ENCODE results near the gene DKC1.
"Not testable (repeated sequence)": the region's sequence is repeated elsewhere in the genome, so short reads cannot be mapped to it uniquely, and the experiment has no call there.

DKC1 gene

DNA sequence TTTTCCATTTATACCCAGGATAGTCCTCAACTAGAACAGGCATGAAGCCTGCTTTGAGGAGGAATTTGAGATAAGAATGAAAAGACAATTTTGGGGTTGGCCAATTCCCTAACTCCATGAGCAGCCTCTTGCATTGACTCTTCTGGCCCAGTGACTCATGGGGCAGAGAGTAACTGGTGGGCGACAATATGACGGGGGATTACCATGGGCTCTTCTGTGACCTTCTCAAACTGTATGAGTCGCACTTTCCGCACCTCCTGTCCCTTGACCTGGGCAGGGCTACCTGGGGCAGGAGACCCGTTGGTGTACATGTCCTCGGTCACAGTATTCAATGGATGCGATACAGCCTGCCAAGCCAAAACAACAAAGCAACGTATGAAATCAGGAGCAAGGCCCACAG lies 29.3 kb downstream of the DKC1 start:
- DNase-seq (ENCODE audit: low read depth in 2 of 2) = no peak

DNA sequence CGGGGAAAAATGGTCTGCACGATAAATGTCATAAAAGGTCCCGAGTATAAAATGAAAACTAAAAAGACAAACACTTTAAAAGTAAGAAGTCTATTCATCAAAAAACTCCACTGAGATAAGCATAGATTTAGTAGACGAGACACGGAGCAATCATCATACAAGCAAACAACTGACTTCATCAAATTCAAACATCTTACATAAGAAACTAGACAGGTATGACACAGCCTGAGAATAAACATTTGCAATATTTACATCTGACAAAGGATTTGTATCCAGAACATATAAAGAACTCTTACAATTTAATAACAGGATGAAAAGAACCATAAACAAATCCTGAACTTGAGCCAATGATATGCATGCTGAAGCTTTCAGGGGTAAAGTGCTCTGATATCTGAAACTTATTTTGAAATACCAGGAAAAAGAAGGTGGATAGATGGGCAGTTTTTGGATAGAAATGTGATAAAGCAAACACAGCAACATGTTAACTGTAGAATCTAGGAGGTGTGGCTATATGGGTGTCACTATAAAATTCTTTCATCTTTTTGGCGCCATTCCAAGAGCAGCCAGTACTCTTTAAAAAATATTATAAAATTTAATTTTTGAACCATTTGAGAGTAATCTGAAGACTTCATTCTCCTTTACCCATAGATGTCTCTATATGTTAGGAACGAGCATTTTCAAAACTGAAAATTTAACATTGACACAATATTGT lies 30.6 kb downstream of the DKC1 start:
- no peak for DNase-seq (ENCODE audit: low read depth in 2 of 2)

DNA sequence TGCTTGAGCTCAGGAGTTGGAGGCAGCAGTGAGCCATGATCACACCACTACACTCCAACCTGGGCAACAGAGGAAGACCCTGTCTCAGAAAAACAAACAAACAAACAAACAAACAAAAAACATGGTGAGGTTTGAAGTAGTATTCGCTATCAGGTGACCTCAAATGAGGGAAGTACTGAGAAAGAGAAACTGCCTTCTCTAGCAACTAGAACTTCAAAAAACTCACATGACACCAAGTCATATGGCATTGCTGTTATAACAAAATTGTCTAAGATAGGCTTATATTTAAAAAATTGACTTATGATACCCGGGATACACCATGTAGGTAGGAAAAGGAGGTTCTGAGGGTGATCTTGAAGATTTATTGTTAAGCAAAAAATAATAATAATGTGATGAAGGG lies 32.4 kb downstream of the DKC1 start:
- DNase-seq (ENCODE audit: low read depth in 2 of 2) = no peak

DNA sequence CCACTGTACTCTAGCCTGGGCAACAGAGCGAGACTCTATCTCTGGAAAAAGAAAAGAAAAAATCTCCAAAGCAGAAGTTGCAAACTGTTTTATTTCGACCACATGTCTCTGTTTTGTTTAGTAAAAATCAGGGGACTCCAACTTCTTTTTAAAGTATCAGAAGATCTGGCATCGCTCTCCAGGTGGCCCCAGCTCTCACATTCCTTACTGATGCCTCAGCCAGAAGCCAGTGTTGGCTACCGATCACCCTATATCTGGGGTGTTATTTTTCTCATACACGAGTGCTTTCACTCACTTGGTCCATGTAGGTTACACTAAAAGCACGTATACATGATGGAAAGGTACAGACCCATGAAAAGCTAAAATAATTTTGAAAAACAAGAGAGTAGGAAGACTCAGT lies 34.3 kb downstream of the DKC1 start:
- DNase-seq (ENCODE audit: low read depth in 2 of 2) = no peak

DNA sequence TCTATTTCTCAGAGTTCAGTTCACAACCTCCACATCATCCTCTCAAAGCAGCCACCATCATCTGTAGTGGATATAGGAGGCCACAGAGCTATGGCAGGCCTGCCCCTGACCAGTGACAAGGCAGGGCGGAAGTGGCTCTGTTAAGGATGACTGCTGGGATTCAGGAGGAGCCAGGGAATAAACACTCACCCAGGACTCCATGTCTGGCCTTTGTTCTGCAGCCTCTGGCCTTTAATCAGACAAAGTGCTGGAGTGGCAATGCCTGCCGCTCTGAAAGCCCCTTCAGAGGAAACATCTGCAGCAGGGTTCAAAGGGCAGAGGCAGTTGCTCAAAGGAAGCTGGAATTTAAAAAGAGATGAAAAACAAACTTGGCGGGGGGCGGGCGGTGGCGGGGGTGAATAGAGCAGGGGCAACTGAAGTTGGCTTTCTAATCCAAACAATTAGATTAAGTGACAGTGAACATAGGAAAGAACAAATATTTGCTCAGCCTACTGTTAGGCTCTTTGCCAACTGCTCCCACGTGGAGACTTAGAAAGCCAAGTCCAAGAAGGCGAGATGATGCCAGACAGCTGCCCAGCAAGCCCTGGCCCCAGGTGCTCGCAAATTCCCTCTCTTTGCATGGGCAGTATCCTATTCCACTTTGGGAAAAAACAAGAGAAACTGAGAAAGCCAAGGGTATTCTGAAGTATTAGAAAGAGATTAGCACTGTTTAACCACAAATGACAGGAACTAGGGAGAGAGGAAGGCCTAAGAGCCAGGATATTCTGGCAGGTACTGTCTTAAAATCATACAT lies 37.1 kb downstream of the DKC1 start:
- DNase-seq (ENCODE audit: low read depth in 2 of 2) = no peak

DNA sequence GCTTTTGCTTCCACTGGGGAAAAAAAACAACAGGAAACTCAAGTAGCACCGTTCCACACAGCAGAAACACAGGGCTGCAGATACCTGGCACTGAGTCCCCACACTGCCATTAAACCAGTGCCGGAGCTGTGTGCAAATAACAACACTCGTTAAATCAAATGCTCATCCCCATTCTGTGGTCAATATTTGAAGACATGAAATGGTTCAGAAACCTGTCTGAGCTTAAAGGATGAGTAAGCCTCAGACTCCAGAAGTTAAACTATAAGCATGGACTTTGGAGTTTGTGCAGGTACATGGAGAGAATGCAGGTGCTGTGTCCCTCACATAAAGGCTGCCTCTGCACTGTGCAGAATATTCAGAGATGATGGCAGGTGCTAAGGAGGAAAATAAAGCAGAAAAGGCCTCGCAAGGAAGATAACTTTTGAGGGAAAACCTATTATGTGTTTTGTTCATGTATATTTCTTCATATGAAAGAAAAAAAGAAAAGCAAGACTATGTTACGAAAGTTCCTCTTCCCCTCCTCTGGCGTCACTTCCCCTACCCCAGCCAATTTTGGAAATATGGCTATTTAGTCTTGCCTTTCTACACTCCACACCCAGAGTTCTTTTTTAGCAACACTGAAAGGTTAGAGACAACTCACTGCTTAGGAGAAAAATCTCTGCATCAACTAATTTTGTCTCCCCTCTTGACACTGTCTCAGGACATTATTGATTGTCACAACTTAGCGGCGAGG lies 38.0 kb downstream of the DKC1 start:
- no peak for DNase-seq (ENCODE audit: low read depth in 2 of 2)

DNA sequence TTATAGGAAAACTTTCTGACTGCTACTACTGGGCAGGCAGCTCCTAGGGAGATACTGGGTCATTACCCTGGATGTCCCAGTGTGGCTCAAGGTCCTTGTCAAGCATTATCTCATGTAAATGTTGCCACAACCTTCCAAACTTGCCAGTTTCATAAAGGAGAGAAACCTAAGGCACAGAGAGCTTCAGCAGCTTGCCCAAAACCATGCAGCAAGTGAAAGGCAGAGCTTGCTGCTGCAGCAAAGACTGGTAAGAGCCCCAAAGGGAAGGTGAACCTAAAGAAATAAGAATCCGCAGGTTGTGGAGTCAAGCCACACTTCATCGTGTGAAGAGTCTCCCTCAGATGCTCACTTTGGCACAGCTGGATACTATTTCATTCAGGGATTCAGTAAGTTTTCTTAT lies 40.3 kb downstream of the DKC1 start:
- DNase-seq (ENCODE audit: low read depth in 2 of 2) = no peak

DNA sequence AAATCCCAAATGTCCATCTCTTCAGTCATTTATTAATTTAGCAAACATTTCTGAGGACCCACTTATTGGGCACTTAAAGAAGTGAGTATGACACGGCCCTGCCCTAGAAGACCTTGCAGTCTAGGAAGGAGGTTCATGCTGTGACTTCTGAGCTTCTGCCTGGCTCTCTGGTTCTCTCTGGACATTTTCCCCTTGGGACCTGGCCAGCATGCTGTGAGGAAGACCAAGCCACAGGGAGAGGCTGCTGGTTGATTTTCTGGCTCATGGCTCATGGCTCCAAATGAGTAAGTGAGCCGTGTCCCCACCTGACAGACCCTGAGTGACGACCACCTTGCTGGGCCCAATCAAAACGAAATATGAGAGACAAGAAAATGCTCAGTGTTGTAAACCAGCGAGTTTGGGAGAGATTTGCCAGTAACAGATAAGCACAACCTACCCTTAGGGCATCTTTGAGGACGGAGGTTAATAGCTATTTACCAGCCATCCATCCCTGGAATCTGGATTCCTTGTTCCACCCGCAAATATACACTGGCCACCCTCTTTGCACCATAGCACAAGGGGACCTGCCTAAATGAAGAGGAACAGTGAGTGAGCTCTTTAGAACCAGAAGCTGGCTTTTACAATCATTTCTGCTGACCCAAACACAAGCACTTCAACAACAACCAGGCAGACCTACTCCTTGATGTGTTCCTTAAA lies 41.7 kb downstream of the DKC1 start:
- DNase-seq (ENCODE audit: low read depth in 2 of 2) = no peak

DNA sequence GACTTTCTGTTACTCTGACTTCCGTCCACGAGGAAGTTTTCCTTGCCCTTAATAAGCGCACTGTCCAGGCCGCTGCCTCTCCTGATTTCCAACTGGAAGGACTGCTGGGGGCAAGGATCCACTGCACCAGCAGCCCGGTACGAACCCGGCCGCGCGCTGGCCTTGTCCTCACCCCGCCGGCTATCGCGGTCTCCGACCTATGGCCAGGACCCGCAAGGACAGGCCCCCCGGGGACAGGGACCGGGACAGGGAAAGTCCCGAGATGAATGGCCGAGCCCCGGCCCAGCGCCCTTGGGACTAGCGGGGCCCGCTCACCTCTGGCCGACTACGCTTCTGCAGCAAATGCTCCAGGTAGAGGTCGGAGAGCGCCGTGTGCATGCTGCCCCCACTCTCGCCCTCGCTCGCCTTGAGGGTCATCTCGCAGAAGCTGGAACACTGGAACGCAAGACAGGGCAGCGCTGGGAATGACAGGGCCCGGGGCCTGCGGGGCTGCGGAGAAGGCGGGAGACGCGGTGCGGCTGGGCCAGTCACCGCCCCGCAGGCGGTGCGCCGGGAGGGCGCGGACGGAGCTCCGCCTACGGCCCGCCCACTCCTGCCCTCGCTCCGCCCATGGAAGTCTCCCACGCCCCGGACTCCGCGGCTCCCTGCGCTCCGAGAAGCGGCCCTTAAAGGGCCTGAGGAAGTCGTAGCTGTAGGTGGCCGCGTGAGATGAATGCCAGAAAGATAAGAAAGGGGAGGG lies 42.5 kb downstream of the DKC1 start, which contains the start of gene MPP1:
Gene MPP1 (minus strand): TSS at position 529 of the 739 bp plus-strand sequence. CDS start 112 bp downstream, at position 417.
- DNase-seq (ENCODE audit: low read depth in 2 of 2) = peak; percentile 38 to 53

DNA sequence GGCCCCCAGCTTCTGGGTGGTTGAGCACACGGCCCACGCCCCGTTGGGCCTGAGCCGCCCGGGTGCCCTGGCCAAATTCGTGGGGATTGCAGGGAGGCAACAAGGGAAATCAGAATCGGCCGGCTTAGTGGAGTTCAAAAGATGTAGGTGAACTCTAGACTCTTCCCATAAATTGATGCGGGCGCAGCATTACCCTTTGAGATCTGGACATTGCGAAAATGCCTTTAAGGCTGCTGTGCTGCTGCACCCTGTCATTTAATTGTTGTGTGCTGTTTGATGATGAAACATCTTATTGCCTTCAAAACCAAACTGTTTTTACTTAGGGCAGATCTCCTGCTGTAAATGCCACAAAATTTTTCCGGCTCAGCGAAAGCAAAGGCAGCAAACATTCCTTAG lies 43.0 kb downstream of the DKC1 start:
- DNase-seq (ENCODE audit: low read depth in 2 of 2) = no peak

DNA sequence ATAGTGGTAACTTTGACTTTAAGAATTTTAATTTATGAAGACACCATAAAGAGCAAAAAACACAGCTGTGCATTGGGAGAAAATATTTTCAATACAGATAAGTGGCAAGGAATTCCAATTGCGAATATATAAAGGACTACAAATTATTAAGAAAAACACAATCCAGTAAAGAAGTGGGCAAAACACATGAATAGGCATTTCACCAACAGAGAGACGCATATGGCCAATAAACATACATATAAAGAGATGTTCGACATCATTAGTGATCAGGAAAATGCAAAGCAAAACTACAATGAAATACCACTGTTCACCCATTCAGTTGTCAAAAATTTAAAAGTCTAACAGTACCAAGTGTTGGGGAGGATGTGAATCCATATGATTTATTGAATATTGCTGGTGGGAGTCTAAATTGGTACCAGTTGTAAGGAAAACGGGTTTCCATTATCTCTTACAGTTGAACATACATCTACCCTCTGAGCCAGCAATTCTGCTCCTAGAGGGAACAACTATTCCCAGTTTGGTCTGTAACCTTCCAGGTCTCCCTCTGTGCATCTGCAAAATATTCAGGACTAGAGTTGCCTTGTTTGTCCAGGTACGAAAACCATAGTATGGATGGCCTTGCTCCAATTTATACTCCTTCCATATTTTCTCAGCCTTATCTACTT lies 44.3 kb downstream of the DKC1 start:
- no peak for DNase-seq (ENCODE audit: low read depth in 2 of 2)

DNA sequence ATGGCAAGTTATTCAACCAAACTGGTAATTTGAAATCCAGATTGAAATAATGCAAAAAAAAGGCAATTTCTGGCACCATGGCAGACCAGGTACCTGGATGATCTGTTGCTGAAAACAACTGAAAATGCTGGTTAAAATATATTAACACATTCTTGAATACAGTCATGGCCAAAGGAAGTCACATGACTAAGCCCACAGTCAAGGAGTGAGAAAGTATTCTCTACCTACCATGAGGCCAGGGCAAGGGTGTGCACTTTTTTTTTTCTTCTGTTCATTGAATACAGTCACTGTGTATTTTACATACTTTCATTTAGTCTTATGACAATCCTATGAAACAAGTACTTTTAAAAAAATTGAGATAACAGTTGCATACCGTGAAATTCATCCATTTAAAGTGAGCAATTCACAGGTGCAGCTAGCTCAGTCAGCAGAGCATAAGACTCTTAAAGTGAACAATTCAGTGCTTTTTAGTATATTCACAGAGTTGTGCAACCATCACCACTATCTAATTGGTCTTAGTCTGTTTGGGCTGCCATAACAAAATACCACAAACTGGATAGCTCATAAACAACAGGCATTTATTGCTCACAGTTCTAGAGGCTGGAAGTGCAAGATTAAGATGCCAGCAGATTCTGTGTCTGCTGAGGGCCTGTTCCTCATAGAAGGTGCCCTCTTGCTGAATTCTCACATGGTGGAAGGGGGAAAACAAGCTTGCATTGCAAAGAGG lies 47.4 kb downstream of the DKC1 start:
- DNase-seq (ENCODE audit: low read depth in 2 of 2) = no peak

DNA sequence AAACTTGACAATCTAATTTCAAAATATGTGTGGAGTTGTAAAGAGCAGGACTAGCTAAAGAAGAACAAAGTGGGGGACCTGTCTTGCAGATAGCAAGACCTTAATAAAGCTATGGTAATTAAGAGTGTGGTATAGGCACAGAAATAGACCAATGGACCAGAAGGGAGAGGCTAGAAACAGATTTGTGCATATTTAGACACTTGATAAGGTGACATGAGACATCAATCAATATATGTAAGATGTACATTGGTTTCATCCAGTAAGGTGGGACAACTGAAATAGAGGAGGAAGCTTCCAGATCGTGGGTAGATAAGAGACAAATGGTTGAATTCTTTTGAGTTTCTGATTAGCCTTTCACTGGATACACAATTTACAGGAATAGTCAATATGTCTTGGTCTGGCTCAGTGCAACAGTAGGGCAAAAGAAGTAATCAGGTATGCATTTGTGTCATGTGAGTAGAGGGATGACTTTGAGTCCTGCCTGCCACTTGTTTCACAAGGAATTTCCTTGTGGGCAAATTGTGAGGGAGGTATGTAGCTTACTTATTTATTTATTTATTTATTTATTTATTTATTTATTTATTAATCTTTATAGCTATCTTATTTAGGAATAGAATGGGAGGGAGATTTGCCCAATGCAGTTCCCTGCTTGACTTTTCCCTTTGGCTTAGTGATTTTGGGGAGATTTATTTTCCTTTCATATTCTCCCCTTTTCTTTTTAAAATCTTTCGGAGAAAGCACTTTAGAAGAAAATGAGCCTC lies 49.9 kb downstream of the DKC1 start:
- no peak for DNase-seq (ENCODE audit: low read depth in 2 of 2)

DNA sequence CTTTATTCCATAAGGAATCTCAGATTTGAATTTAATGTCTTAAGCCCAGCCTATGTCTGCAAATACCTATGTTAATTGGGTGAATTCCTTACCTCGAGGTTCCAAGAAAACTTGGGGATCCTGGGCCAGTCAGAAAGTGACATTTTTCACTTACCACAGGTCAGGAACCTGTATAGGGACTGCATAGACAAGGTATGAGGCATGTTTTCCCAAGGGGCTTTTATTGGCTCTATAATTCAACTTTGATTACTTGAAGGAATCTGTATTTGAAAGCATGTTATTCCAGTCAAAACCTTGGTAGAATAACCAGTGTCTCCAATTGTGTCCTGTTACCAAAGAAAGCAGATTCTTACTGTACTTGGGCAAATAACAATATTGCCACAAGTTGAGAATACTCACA lies 51.1 kb downstream of the DKC1 start:
- DNase-seq (ENCODE audit: low read depth in 2 of 2) = no peak

DNA sequence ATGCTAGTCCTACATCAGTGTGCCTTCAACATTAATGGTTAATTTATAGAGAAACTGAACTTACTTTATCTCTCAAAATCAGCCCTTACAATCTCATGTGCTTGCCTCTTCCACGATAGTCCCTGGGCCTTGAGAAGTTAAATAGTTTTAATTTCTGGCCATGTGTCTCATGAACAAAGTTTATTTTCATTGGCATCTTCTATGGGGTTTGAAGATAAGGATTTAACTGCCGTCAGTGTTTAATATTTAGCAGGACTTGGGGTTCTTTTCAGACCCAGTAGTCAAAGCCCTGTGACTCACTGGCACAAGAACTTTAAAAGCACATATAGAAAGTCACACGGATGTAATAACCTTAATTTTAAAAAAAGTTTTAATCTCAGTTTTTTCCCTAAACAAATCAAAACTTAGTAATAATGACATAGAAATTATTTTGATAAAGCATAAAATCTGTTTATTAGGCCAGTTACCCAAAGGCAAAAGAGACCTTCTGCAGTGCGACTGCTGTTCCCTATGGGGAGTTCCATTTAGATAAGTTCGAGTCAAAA lies 52.7 kb downstream of the DKC1 start:
- DNase-seq (ENCODE audit: low read depth in 2 of 2) = no peak

DNA sequence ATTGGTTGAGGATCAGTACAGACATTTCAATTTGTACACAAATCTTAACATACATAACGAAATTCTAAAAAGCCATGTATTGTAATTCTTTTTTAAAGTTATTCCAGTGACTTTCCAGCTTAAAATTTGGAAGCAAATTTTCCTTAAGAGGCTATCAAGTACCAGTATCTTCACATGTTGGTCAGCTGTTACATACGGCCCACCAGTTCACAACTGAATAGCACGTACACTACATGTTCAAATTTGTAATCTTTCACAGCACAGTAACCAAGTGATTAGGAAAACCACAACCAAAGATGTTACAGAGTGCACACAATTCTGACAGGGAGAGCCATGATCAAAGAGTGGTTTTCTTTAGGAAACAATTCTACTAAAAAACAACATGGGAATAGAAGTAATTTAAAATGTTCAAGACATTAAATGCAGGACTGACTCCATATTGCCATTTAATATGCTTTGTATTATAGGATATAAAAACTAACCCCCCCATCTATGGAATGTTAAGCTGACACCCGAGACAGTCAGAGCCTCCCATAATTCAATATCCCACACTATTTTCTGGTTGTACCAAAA lies 53.7 kb downstream of the DKC1 start:
- DNase-seq (ENCODE audit: low read depth in 2 of 2) = not testable (repeated sequence)

DNA sequence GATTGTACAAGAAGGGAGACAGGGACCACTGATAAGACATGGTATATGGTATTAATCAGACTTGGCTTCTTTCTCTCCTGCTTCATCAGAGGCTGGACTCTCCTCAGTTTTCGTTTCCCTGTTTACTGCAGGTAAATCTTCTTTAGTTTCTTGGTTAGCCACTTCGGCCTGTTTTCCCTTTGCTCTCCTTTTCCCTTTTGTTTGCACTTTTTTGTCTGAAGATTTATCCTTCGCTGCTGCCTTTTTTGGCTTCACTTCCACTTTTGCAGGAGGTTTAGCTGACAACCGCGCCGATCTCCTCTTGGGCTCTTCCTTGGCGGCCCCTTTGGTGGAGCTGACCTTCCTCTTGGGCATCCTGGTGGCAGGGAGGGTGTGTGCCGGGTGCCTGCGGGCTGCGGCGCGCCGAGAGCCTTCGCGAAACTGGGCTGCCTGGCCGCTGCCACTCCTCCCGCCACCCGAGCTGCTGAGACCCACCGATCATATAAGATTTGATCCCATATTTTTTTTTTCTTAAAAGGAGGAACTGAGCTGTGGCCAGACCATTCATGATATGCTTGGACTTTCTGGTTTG lies 54.5 kb downstream of the DKC1 start:
- DNase-seq (ENCODE audit: low read depth in 2 of 2) = not testable (repeated sequence)

Measured in stimulated activated CD8-positive, alpha-beta memory T cell treated with anti-CD3 and anti-CD28 coated beads, Interleukin-15, amount 100 ng/mL, for 4 hours (primary cell).